GM19455 (cell line): ENCODE data around the gene PDE6A.

ENCODE experiments used
- ATAC-seq: cut with Tn5 transposase; IDR thresholded peaks from one replicate; pipeline ENCODE4 v1.9.1; 2021; ENCODE audit not compliant: unreplicated experiment

Gene PDE6A

GRCh38 chr5:149840226-149840825, 104.3 kb downstream of the PDE6A start:
- no peak for ATAC-seq

DNA sequence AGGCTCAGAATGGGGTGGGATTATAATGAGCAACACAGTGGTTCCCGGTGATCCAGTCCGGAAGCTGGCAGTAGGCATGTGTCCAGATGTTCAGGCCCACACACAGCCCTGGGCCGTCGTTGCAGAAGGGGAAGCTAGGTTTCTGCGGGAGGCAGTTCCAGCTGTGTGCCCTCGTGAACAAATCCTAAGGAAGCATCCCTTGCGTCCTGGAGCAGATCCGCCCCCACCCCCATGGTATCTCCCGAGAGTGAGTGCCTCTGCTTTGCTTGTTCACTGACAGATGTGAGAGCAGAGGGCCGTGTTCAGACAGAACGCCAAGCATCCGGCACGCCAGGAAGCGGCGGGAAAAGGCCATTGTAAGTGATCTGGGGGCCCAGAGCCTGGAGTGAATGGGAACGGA, 104.8 kb downstream of the PDE6A start:
- no peak for ATAC-seq

GRCh38 chr5:149838881-149839739, 105.5 kb downstream of the PDE6A start:
- no peak for ATAC-seq

DNA sequence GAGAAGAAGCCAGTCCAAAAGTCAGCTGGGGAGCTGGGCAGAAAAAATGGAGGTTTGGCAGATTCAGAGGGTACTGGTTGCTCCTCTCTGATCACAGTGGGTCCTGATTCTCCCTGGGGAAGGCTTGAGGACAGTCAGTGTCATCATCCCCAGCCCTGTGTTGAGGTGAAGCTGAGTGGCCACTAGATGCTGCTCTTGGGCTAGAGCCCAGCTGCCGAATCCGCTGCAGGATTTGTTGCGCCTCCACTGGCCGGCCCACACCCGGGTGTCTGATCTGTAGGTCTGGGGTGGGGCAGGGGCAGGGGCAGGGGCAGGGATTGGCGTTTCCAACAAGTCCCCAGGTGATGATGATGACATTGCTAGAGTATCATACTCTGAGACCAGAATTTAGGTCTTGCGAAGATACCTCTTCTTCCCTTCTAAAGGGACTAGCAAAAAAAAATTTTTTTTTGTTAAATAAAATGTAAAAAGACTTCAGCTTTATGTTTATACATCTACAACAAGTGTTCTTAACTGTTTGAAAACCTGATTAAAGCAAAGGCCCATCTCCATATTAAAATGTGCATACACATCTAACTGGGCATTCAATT, 106.8 kb downstream of the PDE6A start:
- no peak for ATAC-seq

- ATAC-seq: no peak
Observed at GRCh38 chr5:149836451-149837139, 108.0 kb downstream of the PDE6A start.

GRCh38 chr5:149834246-149834855, 110.2 kb downstream of the PDE6A start:
- no peak for ATAC-seq

GRCh38 chr5:149833116-149833827, 111.3 kb downstream of the PDE6A start:
- no peak for ATAC-seq

DNA sequence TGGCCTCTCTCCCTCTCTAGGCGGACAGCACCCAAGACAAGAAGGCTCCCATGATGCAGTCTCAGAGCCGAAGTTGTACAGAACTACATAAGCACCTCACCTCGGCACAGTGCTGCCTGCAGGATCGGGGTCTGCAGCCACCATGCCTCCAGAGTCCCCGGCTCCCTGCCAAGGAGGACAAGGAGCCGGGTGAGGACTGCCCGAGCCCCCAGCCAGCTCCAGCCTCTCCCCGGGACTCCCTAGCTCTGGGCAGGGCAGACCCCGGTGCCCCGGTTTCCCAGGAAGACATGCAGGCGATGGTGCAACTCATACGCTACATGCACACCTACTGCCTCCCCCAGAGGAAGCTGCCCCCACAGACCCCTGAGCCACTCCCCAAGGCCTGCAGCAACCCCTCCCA, 112.0 kb downstream of the PDE6A start:
- ATAC-seq: no peak

DNA sequence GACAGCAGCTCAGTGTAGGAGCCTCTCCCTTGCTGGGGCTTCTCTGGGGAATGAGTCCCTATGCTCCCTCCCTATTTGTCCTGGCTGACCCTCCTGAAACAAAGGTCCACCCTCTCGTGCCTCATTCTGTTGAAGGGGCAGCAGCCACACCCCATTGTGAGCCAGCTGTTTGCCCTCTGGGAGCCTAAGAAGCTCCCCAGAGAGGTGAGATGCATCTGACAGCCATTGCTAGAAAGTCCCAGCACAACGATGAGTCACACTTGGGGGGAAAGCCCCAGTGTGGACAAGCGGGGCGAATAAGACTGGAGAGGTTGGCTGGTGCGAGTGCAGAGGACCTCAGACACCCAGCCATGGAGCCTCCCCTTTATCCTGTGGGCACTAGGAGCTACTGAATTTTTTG, 113.1 kb downstream of the PDE6A start:
- no peak for ATAC-seq

GRCh38 chr5:149830579-149830978, 114.0 kb downstream of the PDE6A start:
- no peak for ATAC-seq

DNA sequence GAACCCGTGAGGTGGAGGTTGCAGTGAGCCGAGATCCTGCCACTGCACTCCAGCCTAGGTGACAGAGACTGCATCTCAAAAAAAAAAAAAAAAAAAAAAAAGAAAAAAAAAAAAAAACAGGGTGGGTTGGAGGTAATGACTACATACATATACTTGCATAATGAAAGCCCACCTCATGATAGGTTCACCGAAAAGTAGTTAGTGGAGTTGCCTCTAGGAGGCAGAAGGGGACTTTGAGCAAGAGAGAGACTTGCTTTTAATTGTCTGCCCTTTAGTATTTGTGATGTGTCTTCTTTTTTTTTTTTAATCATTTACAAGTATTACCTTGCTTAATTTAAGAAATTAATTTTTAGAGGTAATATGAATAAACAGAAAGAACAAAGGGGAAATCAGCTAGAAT, 114.6 kb downstream of the PDE6A start:
- no peak for ATAC-seq

GRCh38 chr5:149828161-149829011, 116.2 kb downstream of the PDE6A start:
- ATAC-seq: peak; percentile 71

DNA sequence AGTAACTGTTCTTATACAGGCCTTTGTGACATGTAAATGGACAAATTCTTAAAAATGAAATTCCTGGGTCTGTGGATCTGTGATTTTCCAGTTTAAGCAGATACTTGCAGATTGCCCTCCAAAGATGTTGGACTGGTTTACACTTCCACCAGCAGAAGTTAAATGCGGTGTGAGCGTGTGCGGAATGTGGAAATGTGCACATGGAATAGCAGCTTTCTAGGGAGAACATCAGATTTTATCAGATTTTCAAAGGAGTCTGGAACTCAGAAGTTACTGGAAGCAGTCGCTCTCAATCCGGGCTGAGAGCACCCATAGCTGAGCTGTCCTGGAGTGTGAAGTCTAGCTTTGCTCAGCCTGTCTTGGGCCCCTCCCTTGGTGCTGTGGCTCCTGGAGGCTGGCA, 117.0 kb downstream of the PDE6A start:
- no peak for ATAC-seq

DNA sequence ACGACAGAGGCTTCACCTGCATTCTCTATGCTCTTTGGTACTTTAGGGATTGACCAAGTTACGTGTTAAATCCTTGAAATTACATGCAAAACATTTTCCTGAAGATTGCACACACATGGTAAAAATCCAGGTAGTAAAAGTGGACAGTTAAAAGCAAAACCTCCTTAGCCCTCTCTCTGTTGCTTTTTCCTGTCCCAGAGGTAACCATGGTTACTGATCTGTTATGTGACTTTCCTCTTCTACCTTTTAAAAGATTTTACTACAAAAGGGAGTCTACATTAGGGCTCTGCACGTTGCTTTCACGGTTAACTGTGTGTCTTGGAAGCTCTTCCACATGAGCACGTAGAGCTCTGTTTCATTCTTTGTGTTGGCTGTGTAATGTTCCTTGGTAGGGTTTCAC, 117.5 kb downstream of the PDE6A start:
- ATAC-seq: no peak

- ATAC-seq: no peak
Observed at GRCh38 chr5:149826574-149826973, 118.0 kb downstream of the PDE6A start.

DNA sequence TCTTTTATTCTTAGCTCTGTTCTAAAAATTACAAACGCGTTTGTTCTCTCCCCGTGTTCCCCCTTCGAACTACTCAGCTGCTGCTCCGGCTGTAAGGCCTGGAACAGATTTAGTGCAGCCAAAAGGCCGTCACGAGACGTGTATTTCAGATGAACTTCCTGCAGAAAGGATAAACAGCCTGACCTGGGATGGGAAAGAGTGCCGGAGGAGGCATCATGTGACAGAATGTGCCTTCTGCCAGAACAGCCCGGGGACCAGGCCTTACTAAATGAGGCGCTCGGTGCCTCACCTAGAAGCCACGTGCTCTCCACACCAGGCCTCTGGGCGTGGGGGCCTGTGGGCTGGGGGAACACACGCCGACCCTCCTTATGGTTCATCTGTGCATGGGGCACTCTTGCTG, 119.7 kb downstream of the PDE6A start:
- no peak for ATAC-seq

DNA sequence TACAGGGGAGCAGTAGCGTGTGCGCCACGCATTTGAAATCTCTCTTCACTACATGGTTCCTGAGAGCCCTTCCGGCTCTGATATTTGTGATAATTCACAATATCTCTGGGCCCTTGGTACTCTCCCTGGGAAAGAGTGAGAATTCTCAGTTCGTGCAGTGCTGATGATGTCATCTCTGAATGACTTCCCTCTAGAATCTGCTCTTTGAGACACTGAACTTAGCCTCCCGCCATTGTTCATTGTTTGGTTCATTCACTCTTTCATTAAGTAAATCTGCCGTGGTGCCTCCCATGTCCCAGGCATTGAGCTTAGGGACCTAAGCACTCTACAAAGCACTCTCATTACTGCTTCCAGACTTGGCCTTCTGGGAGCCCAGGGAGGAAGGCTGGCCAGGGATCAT, 120.5 kb downstream of the PDE6A start:
- no peak for ATAC-seq

- no peak for ATAC-seq
Observed at GRCh38 chr5:149823375-149823774, 121.2 kb downstream of the PDE6A start.

DNA sequence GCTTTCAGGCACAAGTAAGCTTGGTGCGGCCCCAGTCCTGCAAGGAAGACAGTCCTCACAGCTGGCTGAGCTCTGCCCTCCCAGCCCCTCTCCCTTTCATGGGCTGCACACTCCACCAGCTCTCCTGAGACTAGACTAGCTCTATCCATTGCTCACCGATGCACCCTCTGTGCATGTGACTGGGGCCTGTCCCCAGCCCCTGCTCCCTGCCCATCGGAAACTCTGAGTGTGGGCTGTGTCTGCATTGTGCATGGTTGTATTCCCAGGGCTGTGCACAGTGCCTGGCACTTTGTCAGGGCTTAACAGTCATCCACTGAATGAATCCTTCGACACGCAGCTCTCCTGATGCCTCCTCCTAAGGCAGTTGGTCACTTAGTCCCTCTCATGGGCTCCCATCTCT, 122.3 kb downstream of the PDE6A start:
- ATAC-seq: no peak
